ENCODE measurements around the gene TNRC6A.

The TNRC6A gene

GRCh38 chr16:24759006-24759405, 29.6 kb downstream of the TNRC6A start:
- POLR2A ChIA-PET (ENCODE audit: low non-redundant PET) = no interaction called here
- no peak for DNase-seq (ENCODE audit: low spot score)
- no peak for TF ChIP-seq CTCF (conservative IDR thresholded peaks at IDR 0.05; ENCODE audit: low read depth)
- H3K27ac ChIP-seq = no peak overlapping the region
- CTCF ChIA-PET = no interaction called here

GRCh38 chr16:24761526-24761925, 32.1 kb downstream of the TNRC6A start:
- H3K27ac ChIP-seq = no peak overlapping the region
- CTCF ChIA-PET = no interaction called here
- TF ChIP-seq CTCF (conservative IDR thresholded peaks at IDR 0.05; ENCODE audit: low read depth) = no peak
- POLR2A ChIA-PET (ENCODE audit: low non-redundant PET) = no interaction called here
- DNase-seq (ENCODE audit: low spot score) = no peak

GRCh38 chr16:24764916-24765315, 35.5 kb downstream of the TNRC6A start:
- TF ChIP-seq CTCF (conservative IDR thresholded peaks at IDR 0.05; ENCODE audit: low read depth) = no peak
- ChIA-PET CTCF (no interaction called here), POLR2A (ENCODE audit: low non-redundant PET) (no interaction called here)

GRCh38 chr16:24766057-24766456, 36.6 kb downstream of the TNRC6A start:
- TF ChIP-seq CTCF (conservative IDR thresholded peaks at IDR 0.05; ENCODE audit: low read depth) = no peak
- no peak overlapping the region for H3K27ac ChIP-seq
- DNase-seq (ENCODE audit: low spot score) = no peak
- CTCF ChIA-PET = interaction anchor here (0.5 kb wide), 1 partner anchor 965 kb away, joined by 5 read pairs; no protein-coding TSS in a partner anchor
- POLR2A ChIA-PET (ENCODE audit: low non-redundant PET) = no interaction called here

More at GRCh38 chr16:24764916-24765315, 35.5 kb downstream of the TNRC6A start:
- no peak for DNase-seq (ENCODE audit: low spot score)
- no peak overlapping the region for H3K27ac ChIP-seq

- no peak for TF ChIP-seq CTCF (conservative IDR thresholded peaks at IDR 0.05; ENCODE audit: low read depth)
- POLR2A ChIA-PET (ENCODE audit: low non-redundant PET) = no interaction called here
- H3K27ac ChIP-seq = no peak overlapping the region
- CTCF ChIA-PET = interaction anchor here (1.2 kb wide), 1 partner anchor 217 kb away, joined by 4 read pairs; no protein-coding TSS in a partner anchor
- DNase-seq (ENCODE audit: low spot score) = no peak
Observed at GRCh38 chr16:24769806-24770205, 40.4 kb downstream of the TNRC6A start.

- ChIA-PET CTCF (no interaction called here), POLR2A (ENCODE audit: low non-redundant PET) (no interaction called here)
- H3K27ac ChIP-seq = no peak overlapping the region
- no peak for TF ChIP-seq CTCF (conservative IDR thresholded peaks at IDR 0.05; ENCODE audit: low read depth)
- no peak for DNase-seq (ENCODE audit: low spot score)
Observed at GRCh38 chr16:24771132-24771778, 41.8 kb downstream of the TNRC6A start.

Data from RWPE1 (cell line).